Mucosa of stomach (tissue), 1 donor: ENCODE data around the gene ADAMTS20.

Source experiments
- H3K27me3 ChIP-seq: one replicate; pipeline ENCODE4 v1.7.0; 2013; ENCODE audit warnings: mild to moderate bottlenecking, low read length; ENCODE audit not compliant: control insufficient read depth, insufficient read depth
- H3K36me3 ChIP-seq: one replicate; pipeline ENCODE4 v1.7.0; 2013; ENCODE audit warnings: low read length; ENCODE audit not compliant: control insufficient read depth, insufficient read depth
- H3K4me1 ChIP-seq: one replicate; pipeline ENCODE4 v1.7.0; 2013; ENCODE audit warnings: mild to moderate bottlenecking, low read length; ENCODE audit not compliant: control insufficient read depth, insufficient read depth
- H3K4me3 ChIP-seq: one replicate; pipeline ENCODE4 v1.7.0; 2013; ENCODE audit warnings: low read length
- H3K9ac ChIP-seq: one replicate; pipeline ENCODE4 v1.7.0; 2013; ENCODE audit warnings: mild to moderate bottlenecking, low read length, moderate library complexity
- H3K9me3 ChIP-seq: one replicate; pipeline ENCODE4 v1.7.0; 2013; ENCODE audit warnings: mild to moderate bottlenecking, low read length, moderate library complexity; ENCODE audit not compliant: control insufficient read depth
- donor health status: Pancreatic carcinoma.

Gene ADAMTS20

DNA sequence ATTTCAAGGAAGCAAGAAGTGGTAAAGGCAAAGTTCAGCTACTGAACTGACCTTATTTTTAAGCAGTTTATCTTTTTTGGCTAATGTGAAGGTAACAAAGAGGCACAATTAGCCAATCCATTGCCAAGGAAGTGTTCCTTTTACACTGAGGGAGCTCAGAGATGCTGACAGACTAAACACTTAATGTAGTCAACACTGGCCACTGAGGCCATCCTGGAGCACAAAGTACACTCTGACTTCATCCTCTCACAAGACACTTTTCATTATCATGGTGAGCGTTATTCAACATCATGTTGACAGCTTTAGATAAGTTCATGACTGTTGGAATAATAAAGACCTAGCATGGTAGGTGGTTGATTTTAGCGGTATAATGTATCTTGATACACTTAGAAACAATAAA, 89.9 kb downstream of the ADAMTS20 start:
- Histone ChIP-seq H3K9me3 (no peaks in the 10 kb centered on the region), H3K36me3 (no peaks in the 10 kb centered on the region), H3K4me3 (no peak overlapping the region), H3K9ac (no peak overlapping the region), H3K27me3 (no peaks in the 10 kb centered on the region), H3K4me1 (no peaks in the 10 kb centered on the region)

DNA sequence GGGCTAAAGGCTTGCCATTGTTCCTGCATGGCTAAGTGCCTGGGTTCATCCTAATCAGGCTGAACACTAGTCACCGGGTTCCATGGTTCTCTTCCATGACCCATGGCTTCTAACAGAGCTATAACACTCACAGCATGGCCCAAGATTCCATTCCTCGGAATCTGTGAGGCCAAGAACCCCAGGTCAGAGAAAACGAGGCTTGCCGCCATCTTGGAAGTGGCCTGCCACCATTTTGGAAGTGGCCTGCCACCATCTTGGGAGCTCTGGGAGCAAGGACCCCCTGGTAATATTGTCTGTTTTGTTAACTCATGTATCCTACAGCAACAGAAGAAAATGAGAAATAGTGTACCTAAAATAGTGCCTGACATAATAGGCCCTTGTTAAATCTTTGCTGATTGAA, 92.7 kb downstream of the ADAMTS20 start:
- no peaks in the 10 kb centered on the region for H3K27me3 ChIP-seq
- no peaks in the 10 kb centered on the region for H3K4me1 ChIP-seq
- no peak overlapping the region for H3K4me3 ChIP-seq
- no peaks in the 10 kb centered on the region for H3K9me3 ChIP-seq
- H3K36me3 ChIP-seq, result no peaks in the 10 kb centered on the region
- no peak overlapping the region for H3K9ac ChIP-seq

DNA sequence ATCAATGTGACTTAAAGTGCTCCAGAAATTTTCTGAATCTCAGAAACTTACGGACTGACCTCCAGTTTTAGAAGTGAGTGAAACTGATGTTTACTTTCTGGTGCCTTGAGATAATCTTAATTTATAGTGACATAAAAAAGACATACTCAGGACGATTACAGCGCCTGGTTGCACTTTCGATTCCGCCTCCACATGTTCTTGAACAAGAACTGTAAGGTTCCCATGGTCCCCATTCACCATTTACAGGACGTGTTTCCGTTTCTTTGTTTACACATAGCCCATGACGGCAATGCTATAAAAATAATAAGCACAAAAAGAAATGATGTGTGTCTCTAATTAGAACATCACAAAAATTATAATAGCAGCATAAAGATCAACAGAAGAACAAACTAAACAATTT, 98.2 kb downstream of the ADAMTS20 start:
- no peak overlapping the region for H3K9ac ChIP-seq
- no peaks in the 10 kb centered on the region for H3K27me3 ChIP-seq
- H3K4me3 ChIP-seq, result no peak overlapping the region
- H3K9me3 ChIP-seq, result no peaks in the 10 kb centered on the region
- no peaks in the 10 kb centered on the region for H3K36me3 ChIP-seq
- H3K4me1 ChIP-seq, result no peaks in the 10 kb centered on the region

DNA sequence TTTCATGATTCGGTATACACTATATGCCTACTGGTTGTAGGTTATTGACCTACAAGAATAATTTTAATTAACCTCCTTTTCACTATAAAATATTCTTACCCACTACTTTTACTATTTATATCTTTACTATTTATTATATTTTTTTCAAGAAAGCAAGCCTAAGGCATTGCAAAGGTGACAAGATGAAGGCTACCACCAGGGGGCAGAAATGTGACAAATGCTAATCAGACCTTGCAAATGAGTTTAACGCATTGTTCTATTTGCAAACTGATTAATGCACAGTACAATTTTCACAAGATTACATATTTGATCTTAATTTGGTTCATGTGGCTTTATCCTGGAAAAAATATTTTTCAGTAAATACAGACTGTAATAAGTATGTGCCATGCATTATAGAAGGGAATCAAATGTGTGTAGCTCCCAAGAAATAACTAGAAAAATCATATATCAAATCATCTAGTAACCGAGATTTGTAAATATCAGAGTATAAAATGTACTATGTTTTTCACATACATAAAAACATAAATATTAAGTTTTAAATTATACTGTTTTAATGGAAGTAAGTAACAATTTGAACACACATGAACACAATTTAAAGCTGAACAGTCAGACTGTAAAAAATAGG, 107.0 kb downstream of the ADAMTS20 start:
- Histone ChIP-seq H3K9ac (no peak overlapping the region), H3K9me3 (no peaks in the 10 kb centered on the region), H3K4me3 (no peak overlapping the region), H3K4me1 (no peaks in the 10 kb centered on the region), H3K27me3 (no peaks in the 10 kb centered on the region), H3K36me3 (no peaks in the 10 kb centered on the region)

DNA sequence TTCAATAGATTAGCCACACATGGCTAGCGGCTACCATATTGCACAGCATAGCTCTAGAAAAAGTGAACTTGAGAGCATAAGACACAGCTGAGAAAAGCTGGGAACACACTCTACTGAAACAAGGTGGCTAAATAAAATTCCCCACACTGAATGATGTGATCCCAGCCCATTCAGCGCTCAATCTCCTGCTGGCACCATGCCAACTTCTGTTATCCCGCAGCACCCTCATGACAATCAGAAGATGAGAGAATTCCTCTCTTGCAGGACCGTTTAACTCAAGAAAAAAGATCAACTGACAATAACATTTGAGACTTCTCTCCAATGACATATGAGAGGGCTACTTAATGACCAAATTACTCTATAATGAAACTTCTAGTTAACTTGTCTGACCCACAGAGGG, 115.4 kb downstream of the ADAMTS20 start:
- Histone ChIP-seq H3K9me3 (no peaks in the 10 kb centered on the region), H3K9ac (no peak overlapping the region), H3K4me1 (no peaks in the 10 kb centered on the region), H3K4me3 (no peak overlapping the region), H3K27me3 (no peaks in the 10 kb centered on the region), H3K36me3 (no peaks in the 10 kb centered on the region)

DNA sequence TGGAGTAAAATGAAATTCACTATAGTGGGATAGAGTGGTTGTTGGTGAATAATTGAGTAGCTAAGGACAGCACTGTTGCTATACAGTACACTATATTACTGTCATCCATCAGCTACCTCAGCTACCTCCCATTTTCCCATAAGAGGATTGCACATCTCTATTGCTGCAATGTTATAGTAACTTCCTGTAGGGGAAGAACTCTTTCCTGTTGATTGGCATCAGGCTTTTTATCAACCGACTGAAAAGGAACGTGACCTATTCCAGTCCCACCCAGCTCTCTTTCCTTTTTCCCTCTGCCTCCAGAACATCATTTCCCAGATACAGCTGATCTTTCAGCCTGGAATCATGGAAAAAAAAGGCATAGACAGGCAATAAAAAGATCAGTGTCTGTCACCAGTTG, 117.4 kb downstream of the ADAMTS20 start:
- Histone ChIP-seq H3K9ac (no peak overlapping the region), H3K36me3 (no peaks in the 10 kb centered on the region), H3K4me3 (no peak overlapping the region), H3K9me3 (no peaks in the 10 kb centered on the region), H3K4me1 (no peaks in the 10 kb centered on the region), H3K27me3 (no peaks in the 10 kb centered on the region)

DNA sequence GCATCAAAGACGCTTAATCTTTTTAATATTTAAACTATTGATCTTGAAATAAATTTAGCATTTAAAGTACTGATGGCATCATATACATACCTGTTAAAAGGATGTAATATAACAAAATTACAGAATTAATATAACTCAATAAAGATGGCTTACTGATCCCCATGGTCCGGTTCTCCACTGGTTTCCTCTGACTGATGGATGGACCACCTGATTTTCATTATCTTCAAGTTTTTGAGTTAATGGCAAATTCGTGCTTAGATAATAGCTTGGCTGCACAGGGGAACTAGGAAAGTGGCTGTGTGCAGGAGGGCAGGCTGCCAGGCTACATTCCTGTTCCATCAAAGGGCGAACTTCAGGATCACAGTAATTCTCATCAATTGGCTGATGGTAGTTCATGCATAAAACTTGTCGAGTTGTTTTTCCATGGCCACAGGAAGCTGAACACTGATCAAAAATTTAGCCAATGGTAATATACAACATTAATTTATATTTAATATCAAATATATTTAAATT, 123.9 kb downstream of the ADAMTS20 start:
- no peaks in the 10 kb centered on the region for H3K36me3 ChIP-seq
- no peak overlapping the region for H3K4me3 ChIP-seq
- H3K27me3 ChIP-seq, result no peaks in the 10 kb centered on the region
- no peaks in the 10 kb centered on the region for H3K4me1 ChIP-seq
- H3K9ac ChIP-seq, result no peak overlapping the region
- H3K9me3 ChIP-seq, result no peaks in the 10 kb centered on the region

DNA sequence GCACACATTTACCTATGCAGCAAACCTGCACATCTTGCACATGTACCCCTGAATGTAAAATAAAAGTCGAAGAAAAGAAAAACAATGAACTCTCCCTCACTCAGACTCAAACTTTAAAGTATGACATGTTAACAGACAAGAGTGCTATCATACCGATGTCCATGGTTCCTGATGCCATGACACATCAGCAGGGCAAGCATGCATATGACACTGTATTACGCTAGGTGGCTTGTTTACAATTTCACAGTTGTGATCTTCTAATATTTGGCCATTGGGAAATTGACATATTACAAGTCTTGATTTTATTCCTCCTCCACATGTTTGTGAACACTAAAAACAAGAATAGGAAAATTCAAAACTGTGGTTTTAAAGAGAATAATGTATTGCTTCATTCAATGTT, 126.6 kb downstream of the ADAMTS20 start:
- Histone ChIP-seq H3K9ac (no peak overlapping the region), H3K36me3 (no peaks in the 10 kb centered on the region), H3K27me3 (no peaks in the 10 kb centered on the region), H3K4me3 (no peak overlapping the region), H3K4me1 (no peaks in the 10 kb centered on the region), H3K9me3 (no peaks in the 10 kb centered on the region)

DNA sequence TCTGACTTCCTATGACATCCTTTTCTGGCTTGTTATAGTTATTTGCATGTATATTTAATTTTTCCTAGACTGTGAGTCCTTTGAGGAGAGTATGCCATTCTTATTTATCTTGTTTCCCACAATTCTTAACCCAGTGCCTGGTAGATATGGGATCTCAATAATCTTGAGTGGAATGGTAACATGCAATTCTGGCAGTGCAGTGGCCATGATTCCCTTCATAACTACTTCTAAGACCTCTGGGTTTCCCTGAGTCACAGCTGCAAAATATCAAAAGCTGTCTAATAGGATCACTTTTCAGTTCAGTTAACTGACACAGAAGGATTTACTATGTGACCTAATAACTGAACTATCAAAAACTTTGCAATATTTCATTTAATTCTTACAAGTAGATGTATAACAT, 135.0 kb downstream of the ADAMTS20 start:
- Histone ChIP-seq H3K27me3 (no peaks in the 10 kb centered on the region), H3K9ac (no peak overlapping the region), H3K9me3 (no peaks in the 10 kb centered on the region), H3K4me1 (no peaks in the 10 kb centered on the region), H3K36me3 (no peaks in the 10 kb centered on the region), H3K4me3 (no peak overlapping the region)

DNA sequence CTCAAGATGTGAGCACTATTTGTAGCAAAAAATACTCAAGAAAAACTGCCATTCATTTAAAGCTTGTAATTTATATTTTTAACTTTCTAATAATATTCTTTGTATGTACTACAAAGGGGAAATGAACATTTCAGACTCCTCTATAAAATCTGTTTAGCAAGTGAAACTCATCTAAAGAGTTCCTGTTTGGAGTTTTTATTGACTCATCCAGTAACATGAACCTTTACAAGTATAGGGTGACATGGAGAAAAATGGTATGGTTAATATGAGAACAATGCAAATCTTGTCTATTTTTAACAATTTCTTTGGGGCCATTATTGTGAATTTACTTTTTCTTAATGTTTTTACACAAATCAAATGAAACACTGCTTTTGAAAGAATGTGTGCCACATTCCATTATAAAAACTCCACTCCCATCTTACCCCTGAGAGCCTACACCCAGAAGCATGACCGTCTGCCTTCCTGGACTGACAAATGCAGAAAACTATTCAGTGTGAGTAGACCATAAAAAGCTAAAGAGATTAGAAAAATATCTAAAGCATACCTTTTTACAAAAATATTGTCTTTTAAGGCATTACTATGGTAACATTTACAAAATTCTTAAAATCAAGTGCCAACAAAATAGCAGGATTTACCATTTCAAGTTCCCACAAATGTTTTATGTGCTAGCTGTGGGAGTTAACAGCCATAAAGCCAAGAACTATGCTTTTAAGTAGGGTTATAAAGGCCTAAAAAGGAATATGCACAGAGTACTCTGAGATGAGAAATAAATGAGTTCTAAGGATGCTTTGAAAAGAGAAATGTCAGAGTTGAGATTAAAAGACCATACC, 144.0 kb downstream of the ADAMTS20 start:
- no peak overlapping the region for H3K4me3 ChIP-seq
- H3K27me3 ChIP-seq, result no peaks in the 10 kb centered on the region
- no peaks in the 10 kb centered on the region for H3K9me3 ChIP-seq
- no peak overlapping the region for H3K9ac ChIP-seq
- no peaks in the 10 kb centered on the region for H3K4me1 ChIP-seq
- no peaks in the 10 kb centered on the region for H3K36me3 ChIP-seq

DNA sequence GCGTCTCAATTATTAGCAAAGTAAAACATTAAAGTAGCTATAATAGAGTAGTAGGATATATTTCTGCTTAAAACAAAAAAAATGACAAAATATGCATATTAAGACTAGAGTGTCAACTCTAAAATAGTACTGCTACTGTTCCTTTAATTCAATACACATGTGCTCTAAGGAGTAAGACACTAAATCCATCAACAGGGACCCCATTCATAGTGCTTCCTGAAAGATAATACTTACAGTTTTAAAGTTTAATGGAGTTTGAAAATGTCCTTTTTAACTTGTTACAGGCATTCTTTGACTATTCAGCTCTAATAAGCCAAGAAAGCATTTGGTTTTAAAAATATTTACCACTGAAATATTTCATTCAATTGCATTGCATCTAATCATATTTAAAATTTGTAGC, 145.2 kb downstream of the ADAMTS20 start:
- H3K4me1 ChIP-seq, result no peaks in the 10 kb centered on the region
- no peaks in the 10 kb centered on the region for H3K27me3 ChIP-seq
- H3K9me3 ChIP-seq, result no peaks in the 10 kb centered on the region
- H3K36me3 ChIP-seq, result no peaks in the 10 kb centered on the region
- no peak overlapping the region for H3K4me3 ChIP-seq
- no peak overlapping the region for H3K9ac ChIP-seq

DNA sequence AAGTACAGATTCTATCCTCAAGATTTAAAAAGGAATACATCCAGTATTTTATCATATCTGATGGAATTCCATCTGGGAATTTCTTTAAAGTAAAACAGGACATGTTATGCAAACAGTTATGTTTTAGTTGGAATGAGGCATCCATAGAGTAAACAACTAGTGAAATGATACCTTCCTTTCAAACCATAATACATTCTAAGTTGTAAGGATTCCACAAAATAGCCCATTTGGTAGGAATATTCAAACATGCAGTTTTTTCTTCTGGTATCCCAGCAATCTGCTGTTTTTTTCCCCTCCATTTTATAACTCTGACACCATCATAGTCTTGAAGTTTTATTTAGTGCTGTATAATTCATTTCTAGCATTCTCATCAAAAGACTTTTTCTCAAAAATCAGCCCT, 149.6 kb downstream of the ADAMTS20 start:
- H3K4me3 ChIP-seq, result no peak overlapping the region
- no peaks in the 10 kb centered on the region for H3K27me3 ChIP-seq
- H3K36me3 ChIP-seq, result no peaks in the 10 kb centered on the region
- H3K4me1 ChIP-seq, result no peaks in the 10 kb centered on the region
- H3K9me3 ChIP-seq, result no peaks in the 10 kb centered on the region
- H3K9ac ChIP-seq, result no peak overlapping the region
